COLO668 (cell line): ENCODE data around the gene RNF10.
"Not testable (repeated sequence)": the region's sequence is repeated elsewhere in the genome, so short reads cannot be mapped to it uniquely, and the experiment has no call there.

Source experiments
- DNase-seq: peaks from one replicate; lab custom pipeline; 2025; ENCODE audit not compliant: unreplicated experiment; lab: John Stamatoyannopoulos, UW

RNF10 gene

DNA sequence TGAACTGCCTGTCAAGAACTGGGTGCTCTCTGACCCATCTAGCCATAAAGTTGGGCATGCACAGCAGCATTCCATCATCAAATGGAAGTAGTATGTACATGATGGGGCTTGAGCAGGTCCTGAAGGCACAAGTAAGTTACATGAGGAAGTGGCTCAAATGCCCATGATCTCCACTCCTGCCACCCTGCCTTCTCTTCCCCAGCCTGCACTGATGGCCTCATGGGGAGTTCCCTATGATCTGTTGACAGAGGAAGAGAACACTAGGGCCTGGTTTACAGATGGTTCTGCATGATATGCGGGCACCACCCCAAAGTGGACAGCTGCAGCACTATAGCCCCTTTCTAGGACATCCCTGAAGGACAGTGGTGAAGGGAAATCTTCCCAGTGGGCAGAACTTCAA, 77.4 kb downstream of the RNF10 start:
- DNase-seq: not testable (repeated sequence)

DNA sequence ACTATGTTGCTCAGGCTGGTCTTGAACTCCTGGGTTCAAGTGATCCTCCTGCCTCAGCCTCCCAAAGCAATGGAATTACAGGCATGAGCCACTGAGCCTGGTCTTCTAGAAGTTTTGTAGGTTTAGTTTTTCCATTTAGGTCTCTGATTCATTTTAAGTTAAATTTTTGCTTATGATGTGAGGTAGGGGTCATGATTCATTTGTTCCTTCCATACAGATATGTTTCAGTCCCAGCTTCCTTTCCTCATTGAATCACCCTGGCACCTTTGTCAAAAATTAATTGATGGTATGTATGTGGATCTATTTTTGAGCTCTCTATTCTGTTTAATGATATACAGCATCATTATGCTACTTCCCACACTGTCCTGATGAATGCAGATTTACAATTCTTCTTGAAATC, 80.7 kb downstream of the RNF10 start:
- no peak for DNase-seq

DNA sequence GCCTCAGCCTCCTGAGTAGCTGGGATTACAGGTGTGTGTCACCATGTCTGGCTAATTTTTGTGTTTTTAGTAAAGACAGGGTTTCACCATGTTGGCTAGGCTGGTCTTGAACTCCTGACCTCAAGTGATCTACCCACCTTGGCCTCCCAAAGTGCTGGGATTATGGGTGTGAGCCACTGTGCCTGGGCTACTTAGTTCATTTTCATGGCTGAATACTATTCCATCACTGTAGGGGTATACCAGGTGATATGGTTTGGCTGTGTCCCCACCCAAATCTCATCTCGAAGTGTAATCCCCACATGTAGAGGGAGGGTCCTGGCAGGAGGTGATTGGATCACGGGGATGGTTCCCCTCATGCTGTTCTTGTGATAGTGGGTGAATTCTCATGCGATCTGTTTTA, 83.0 kb downstream of the RNF10 start:
- not testable (repeated sequence) for DNase-seq

DNA sequence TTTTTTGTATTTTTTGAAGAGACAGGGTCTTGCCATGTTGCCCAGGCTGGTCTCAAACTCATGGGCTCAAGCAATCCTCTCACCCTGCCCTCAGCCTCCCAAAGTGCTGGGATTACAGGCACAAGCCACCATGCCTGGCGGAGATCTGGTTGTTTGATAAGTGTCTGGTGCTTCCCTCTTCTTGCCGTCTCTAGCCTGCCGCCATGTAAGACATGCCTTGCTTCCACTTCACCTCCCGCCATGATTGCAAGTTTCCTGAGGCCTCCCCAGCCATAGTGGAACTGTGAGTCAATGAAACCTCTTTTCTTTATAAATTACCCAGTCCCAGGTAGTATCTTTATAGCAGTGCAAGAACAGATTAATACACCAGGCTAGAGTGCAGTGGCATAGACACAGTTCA, 83.6 kb downstream of the RNF10 start:
- DNase-seq: not testable (repeated sequence)

DNA sequence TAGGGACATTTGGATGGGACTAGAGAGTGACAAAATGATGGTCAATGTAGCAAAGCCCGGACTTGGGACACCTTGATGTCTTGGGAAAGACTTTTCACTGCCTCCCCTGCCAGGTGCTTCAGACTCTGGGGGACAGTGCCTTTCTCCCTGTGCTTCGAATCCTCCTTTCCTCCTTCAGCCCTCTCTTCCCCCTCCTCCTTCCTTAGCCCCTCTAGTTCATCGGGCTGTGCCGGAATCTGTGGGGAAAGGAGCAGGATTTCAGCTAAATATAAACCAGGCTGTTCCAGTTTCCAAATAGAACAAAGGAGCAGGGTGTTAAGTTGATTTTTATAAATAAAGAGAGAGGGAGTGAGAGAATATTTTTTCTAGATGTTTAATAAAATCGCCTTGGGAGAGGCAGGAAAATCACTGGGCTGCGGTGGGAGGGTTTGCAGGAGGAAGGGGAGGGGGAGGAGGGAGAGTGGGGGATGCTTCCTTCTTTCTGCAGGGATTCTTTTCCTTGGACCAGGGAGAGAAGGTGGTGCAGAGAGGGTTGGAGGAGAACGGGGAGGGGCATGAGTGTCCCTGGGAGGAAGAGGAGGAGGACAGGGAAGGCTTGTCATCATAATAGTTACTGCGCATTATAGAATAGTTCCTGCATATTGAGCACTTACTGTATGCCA, 84.9 kb downstream of the RNF10 start:
- DNase-seq: no peak

DNA sequence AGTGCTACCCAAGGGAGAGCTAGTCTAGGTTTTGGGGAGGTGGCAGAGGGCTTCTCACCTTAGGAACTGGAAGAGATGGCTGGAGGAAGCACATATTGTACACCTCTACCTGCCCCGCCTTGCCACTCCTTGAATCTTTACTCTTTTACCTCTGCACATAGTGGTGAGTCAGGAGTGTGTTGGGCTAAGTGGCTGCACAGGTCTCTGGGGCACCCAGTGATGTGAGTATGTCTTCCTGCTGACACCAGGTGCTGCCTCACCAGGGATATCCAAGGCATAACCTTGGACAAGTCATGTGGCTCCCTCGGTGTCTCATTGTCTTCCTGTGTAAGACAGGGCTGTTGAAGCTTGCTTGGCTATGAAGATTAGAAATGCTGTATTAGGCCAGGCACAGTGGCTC, 86.5 kb downstream of the RNF10 start:
- DNase-seq: no peak

DNA sequence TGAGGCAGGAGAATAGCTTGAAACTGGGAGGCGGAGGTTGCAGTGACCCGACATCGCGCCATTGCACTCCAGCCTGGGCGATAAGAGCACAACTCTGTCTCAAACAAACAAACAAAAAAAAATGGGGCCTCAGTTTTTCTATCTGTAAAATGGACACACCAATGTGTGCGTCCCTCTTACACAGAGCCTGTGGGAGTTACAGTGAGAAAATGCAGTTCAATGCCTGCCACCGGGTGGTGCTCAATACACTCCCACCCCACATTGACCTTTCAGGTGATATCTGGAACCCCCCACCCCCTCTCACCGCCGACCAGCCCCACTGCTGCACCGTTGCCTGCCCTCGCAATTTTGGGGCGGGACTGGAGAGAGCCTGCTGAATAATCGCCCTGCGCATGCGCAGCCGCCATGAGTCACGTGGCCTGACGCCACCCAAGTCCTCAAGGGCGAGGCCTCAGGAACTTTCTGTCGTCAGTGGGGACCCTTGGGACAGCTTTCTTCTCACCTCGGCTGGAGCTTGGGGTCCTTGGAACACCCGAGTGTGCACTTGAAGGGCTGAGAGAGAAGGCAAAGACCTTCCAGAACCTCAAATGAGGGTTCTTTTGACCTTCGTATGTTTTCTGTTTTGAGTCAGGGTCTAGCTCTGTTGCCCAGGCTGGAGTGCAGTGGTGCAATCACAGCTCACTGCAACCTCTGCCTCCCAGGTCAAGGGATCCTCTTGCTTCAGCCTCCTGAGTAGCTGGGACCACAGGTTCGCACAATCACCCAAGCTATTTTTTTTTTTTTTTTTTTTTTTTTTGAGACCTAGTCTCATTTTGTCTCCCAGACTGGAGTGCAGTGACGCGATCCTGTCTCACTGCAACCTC, 91.6 kb downstream of the RNF10 start:
- DNase-seq: no peak
